ENCODE data around the gene ACTN1.

Gene ACTN1

DNA sequence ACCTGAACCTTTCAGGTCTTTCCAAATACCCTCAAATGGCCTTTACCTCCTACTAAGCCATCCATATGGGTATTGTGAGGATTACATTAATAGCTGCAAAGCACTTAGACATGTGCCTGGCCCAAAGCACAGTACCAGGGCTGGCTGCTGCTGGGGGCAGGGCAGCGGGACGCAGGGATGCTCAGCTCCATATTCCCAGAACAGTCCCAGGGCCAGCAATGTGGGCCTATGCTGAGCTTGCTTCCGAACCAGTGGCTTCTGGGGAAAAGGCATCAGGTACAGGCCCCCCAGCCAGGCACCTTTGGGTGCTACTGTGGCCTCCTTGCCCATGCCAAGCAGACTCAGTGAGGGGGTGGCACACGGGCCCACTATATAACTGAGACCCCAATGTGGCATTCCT is 10.4 kb downstream of the ACTN1 start:
- DNase-seq = no peak

DNA sequence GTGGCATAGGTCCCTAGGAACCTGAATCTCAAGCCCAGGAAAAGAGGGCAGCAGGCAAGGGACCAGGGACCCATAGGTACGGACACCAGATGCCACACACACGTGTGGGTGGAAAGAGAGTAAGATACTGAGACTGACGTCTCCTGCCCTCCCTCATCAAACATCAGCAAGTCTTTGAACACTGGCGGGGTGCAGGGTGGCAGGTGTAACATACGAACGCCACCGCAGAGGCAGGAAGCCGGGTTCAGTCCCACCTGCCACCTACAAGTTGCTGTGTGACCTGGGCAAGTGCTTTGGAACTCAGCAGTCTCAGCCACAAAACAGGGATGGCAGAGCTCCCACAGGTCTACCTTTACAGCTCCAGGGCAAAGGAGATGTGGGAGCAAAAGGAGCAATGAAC is 11.1 kb downstream of the ACTN1 start:
- peak; percentile 73 for DNase-seq

- no peak for DNase-seq
Observed at GRCh38 chr14:68967459-68967940, 11.6 kb downstream of the ACTN1 start.

- no peak for DNase-seq
Observed at GRCh38 chr14:68966872-68967301, 12.2 kb downstream of the ACTN1 start.

DNA sequence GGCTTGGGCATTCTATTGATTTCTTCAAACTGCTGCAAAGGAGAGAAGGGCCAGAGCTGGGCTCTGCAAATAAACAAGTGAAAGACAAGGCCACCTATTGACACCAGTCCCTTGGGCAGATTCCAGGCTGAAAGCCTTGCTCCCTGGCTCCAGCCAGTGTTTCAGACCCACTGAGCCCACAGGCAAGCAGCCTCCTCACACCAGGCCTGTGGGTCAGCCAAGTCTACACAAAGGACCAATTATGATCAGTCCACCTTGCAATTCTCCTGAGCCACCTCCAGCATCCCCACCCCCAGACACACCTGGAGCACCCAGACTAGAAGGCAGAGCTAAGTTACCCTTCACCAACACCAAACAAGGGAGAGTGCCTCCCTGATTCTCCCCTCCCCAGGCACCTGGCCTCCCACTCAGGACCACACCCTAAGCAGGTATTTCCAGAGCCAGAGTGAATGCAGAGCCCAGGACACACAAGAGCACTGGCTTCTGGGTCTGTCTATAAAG is 13.8 kb downstream of the ACTN1 start:
- DNase-seq = no peak

DNA sequence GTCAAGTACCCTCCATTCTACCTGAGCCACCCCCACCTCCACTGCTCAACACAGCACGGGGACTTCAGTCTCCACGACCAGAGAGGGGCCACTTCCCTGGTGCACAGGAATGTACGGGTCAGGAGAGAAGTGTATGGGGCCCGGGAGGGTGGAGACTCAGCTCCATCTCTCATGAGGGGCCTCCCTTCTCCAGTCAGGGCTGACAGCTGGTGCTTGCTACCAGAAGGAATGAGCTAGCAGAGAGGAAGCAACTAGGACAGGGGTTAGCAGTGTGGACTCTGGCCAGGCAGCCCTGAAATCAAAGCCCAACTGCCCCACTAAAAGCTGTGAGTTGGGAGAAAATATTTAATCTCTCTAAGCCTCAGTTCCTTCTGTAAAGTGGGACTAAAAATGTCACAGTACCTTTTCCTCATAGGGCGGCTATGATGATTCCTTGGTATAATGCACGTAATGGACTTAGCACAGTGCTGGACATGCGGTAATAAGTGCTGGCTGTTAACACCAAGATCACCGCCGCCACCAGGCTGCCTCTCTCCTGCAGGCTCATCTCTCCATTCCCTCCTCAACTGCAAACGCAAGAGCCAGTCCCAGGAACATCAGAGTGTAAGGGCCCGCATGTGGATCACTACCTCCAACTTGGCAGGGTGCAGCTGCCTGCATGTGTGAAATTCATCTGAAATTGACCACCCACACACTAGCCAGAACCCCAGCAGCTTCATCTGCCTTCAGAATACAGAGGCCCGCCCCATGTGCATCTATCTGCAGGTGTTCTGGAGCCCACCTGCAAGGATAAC is 14.6 kb downstream of the ACTN1 start:
- DNase-seq = no peak

DNA sequence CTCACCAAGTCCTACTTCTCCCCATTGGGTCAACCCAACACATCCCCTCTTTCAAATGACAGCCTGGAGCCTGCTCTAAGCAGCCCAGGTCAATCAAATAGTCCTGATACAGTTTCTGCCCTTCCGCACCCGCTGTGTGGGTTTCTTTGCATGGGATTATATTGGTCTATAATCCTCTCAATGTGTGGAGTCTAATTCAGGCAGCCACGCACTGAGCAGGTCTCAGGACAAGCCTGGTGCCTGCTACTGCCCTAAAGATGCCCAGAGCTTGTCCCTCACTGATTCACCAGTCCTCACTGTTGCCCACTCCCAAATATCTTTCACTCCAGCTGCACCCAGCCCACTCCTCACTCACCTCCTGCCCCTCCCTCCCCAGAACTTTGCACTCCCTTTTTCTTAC is 16.4 kb downstream of the ACTN1 start:
- DNase-seq = no peak

DNA sequence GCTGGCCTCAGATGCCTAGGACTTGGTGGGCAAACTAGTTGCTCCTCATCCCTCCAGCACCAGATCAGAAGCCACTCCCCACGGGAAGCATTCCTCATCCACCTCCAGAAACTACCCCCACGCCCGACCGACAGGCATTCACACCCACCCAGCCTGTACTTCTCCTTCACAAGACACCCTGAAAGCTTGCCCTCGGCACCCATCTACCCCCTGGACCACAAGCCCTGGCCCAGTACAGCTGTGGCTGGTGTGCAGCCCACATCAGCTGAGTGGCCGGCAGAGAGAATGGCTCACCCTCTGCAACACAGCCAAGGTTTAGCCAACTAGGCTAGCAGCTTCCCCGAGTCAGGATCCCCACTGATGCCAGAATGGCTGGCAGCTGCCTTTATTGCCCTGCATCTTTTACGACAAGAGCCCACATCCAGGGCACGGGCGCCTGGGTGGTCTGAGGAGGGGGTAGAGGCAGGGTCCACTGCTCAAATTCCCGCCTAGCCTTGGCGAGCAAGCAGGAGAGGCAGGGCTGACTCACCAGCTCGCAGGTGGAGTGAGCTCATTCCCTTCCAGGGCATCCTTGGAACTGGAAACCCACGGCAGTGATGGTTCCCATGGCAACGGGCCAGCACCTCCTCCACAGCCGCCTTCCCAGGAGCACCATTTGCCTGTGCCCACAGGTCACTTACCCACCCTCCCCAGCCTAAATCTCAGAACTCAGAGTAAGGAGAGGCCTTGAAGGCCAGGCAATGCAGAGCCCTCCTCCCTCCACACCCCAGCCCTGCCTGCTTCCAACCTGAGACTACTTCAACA is 17.1 kb downstream of the ACTN1 start:
- no peak for DNase-seq

DNA sequence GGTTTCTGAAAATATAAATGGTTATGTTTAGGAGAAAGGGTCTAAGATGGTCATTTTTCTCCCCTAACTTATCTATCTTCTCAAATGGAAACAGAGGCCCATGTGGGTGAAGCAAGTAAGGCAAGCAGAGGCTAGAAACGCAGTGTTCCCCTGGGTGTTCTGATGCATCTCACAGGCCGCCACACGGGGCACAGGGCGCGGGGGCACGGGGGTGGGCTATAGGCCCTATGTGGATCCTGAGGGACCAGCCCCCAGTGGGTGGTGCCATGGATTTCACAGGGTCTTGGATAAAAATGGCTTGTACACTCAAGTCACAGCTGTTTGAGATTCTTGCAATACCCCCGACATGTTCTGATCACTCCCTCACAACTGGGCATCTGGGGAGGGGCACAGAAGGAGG is 17.7 kb downstream of the ACTN1 start:
- DNase-seq = no peak

DNA sequence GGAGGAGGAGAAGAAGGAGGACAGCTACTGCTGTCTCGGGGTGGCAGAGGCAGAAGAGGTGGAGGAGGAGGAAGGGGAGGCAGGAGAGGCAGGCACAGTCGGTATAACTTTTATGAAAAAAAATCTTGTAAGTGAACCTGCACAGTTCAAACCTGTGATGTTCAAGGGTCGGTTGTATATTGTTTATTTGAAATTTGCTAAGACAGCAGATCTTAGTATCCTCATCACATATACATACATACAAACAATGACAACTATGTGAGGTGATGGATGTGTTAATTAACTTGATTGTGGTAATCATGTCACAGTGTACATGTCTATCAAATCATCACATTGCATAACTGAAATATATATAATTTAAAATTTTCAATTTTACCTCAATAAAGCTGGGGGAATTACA is 19.0 kb downstream of the ACTN1 start:
- no peak for DNase-seq

- no peak for DNase-seq
Observed at GRCh38 chr14:68959035-68959434, 20.1 kb downstream of the ACTN1 start.

GRCh38 chr14:68958553-68958952 is 20.5 kb downstream of the ACTN1 start:
- DNase-seq = no peak

DNA sequence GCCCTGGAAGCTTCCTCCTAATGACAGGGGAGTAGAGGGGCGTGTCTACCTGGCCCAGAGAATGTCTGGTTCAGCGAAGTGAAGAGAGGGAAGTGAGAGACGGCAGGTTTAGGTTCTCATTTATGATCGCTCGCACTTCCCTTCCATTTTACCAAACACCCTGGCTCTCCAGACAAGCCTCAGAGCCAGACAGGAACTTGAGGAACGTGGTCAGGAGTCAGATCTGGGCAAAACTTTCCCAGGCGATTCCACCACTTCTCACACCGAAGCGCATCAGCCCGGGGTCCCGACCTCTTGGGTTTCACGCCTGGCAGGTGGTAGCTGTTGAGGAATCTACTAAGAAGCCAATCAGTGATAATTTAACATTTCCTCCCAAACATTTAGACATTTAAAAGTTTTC is 21.3 kb downstream of the ACTN1 start:
- DNase-seq = no peak

- DNase-seq = no peak
Observed at GRCh38 chr14:68956724-68957123, 22.4 kb downstream of the ACTN1 start.

GRCh38 chr14:68955851-68956179 is 23.3 kb downstream of the ACTN1 start:
- DNase-seq = no peak

DNA sequence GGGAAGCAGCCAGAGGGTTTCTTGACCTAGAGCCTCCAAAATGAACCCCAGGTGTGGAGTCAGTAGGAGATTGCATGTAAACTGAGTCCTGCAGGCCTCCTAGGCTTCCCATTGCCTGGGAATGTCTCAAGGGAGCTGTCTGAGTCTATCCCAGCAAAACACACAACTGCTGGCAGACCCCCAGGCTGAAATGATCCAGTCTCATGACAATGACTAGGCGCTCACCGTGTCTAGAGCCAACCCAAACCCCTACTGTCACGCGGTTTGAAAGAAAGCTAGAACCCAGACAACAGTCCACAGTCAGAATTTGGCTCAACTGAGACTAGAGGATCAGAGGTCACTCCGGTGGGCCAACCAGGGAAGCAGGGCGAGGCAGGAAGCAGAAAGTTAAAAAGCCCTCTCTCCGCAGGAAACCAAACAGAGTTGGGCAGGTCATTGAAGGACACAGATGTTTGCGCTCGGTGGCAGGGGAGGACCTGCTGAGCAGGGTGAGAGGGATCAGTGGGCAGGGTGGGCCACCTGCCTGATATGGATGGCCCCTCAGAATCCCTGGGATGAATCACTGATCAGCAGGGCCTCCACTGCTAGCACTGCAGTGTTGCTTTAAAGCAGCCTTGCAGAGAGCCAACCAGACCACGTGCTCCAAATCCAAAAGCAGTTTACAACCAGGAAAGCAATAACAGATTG is 23.8 kb downstream of the ACTN1 start:
- DNase-seq = no peak

DNA sequence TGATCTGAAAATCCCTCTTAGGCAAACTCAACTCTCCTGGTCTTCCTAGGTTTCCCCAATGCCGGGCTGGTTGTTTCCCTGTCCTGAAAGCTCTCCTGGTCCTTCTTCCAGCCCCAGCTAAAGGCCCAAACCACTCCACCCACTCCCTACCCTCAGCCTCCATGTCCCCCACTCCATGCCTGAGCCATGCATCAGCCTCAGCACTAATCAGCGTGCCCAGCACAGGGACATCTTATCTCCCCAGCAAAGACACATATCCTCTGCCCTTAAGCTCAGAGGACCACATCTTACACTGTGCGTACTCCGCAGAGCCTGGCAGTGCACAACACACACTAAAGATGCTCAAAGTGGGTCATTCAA is 25.9 kb downstream of the ACTN1 start:
- DNase-seq = no peak

- no peak for DNase-seq
Observed at GRCh38 chr14:68952531-68953195, 26.4 kb downstream of the ACTN1 start.

DNA sequence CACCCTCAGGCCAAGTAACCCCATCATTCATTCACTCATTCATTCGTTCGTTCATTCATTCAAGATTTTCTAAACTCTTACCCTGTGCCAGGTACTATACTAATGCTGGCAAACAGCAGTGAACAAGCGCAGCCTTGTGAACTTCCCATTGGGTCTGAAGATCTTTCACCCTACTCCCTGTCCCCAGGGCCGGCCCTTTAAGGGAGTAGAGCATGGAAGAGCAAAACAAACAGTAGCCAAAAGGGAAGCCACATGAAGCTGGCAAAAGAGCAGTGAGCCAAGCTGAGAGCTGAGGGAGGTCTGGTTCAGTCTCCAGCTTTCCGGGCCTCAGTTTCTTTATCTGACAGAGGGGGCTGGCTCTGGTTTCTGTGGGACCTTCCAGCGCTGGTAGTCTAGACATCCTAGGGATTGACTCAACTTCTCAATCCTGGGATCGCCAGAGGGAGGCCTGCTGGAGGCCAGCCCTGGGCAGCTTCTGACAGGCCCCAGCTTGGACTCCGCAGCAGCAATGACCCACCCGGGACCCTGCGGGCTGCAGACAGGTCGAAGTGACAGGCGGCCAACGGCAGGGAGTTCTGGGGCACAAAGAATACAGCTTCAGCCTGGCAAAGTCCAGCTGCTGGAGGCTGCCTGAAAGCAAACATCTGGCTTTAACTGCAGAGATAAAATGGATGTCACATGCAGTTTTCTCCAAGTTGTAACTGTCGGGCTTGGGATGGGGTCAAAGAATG is 27.1 kb downstream of the ACTN1 start:
- DNase-seq = no peak

GRCh38 chr14:68951035-68951797 is 27.9 kb downstream of the ACTN1 start:
- DNase-seq = no peak

DNA sequence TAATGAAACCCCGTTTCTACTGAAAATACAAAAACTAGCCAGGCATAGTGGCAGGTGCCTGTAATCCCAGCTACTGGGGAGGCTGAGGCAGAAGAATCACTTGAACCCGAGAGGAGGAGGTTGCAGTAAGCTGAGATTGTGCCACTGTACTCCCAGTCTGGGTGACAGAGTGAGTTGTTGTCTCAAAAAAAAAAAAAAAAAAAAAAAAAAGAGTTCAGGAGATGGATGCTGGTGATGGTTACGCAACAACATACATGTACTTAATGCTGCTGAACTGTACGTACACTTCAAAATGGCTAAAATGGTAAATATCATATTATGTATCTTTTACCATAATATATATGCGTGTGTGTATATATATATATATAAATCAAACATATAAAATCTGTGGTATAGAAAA is 29.0 kb downstream of the ACTN1 start:
- no peak for DNase-seq

DNA sequence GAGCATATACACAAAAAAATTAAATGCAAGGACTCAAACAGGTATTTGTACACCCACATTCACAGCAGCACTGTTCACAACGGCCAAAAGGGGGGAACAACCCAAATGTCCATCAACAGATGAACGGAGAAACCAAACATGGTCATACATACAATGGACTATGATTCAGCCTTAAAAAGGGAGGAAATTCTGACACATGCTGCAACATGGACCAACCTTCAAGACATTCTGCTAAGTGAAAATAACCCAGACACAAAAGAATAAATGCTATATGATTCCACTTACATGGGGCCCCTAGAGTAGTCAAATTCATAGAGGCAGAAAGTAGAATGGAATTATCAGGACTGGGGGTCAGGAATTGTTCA is 29.5 kb downstream of the ACTN1 start:
- no peak for DNase-seq

All from CD4-positive, alpha-beta T cell treated with Interleukin-10 for 1 hour (primary cell).